HG03575 (cell line): ENCODE measurements around the gene KDM2A.
"Not testable (repeated sequence)": the region's sequence is repeated elsewhere in the genome, so short reads cannot be mapped to it uniquely, and the experiment has no call there.

Experiments used
- ATAC-seq: cut with Tn5 transposase; IDR thresholded peaks from one replicate; pipeline ENCODE4 v1.9.1; 2021; ENCODE audit not compliant: unreplicated experiment, insufficient number of reproducible peaks, low FRiP score; ENCODE audit errors: extremely low read depth

Gene KDM2A

DNA sequence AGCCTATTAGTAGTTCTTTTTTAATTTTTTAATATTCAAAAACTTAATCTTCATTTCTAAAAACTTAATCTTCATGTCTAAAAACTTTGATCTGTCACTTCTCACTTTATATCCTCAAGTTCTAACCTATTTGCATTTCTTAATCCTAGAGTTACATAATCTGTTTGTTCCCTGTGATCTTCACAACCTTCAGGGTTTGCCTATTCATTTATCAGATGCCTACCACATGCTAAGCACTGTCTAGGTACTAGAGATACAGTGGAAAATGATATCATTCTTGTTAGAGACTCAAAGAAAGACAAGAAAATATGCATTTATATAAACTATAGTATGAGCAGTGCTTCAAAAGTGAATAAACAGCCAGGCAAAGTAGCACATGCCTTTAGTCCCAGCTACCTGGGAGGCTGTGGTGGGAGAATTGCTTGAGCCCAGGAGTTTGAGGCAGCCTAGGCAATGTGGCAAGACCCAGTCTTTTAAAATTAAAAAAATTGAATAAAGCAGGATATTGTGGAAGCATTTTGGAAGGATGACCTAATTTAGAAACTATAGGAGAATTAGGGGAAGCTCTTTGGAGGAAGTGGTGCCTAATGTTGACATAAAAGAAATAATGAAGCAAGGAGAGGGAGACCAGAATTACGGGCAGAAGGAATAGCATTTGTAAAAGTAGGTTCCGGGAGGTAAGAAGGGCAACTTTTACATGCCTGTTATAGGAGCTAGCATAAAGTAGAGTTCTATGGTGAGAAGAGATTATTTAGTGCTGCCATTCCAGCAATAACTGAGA lies 92.8 kb downstream of the KDM2A start:
- ATAC-seq, result no peak

DNA sequence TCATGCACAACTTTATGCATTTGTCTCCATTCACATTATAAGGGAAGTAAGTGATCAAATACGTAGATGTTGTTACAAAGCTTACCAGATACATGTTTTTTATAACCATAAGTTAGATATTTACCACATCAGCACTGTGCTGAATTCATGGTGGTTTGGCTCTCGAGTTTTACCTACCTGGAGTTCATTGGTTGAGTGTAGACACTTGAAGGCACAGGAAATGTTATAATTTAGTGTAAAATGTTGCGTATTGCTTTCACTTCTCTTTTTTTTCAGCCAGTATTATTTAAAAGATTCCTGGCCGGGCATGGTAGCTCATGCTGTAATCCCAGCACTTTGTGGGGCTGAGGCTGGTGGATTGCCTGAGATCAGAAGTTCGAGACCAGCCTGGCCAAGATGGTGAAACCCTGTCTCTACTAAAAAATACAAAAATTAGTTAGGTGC lies 94.1 kb downstream of the KDM2A start:
- no peak for ATAC-seq

DNA sequence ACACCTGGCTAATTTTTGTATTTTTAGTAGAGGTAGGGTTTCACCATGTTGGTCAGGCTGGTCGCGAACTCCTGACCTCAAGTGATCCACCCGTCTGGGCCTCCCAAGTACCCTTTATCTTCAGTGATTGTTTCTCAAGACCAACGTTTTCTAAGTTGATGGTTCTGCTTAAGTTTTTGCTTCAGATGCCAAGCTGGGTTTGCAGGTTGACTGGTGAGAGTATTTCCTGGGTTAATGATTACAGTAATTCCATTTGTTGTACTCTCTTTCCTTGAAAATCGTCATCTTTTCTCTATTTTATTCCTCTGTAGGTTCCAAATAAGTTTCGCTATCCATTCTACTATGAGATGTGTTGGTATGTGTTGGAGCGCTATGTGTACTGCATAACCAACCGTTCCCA lies 108.7 kb downstream of the KDM2A start:
- no peak for ATAC-seq

DNA sequence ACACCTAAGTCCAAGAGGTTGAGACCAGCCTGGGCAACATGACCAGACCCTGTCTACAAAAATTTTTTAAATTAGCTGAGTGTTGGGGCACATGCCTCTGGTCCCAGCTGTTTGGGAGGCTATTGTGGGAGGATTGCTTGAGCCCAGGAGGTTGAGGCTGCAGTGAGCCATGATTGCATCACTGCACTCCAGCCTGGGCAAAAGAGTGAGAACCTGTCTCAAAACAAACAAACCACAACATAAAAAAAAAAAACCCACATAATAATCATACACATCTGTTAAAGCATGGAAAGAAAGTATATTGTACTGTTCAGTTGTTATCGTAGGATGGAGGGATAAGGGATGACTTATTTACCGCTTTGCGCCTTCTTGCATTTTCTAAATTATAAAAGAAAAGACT lies 111.3 kb downstream of the KDM2A start:
- ATAC-seq, result no peak

DNA sequence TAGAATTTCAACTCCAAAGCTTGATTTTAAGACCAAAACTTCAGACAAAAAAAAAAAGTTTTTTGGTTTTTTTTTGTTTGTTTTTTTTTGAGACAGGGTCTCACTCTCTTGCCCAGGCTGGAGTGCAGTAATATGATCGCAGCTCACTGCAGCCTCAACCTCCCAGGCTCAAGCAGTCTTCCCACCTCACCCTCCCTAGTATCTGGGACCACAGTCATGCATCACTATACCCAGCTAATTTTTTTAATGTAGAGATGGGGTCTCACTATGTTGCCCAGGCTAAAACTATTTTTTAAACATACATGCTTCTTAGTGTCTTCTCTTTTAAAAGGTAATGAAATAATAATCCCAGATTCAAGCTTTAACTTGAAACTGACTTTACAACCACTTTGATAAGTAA lies 111.8 kb downstream of the KDM2A start:
- no peak for ATAC-seq

DNA sequence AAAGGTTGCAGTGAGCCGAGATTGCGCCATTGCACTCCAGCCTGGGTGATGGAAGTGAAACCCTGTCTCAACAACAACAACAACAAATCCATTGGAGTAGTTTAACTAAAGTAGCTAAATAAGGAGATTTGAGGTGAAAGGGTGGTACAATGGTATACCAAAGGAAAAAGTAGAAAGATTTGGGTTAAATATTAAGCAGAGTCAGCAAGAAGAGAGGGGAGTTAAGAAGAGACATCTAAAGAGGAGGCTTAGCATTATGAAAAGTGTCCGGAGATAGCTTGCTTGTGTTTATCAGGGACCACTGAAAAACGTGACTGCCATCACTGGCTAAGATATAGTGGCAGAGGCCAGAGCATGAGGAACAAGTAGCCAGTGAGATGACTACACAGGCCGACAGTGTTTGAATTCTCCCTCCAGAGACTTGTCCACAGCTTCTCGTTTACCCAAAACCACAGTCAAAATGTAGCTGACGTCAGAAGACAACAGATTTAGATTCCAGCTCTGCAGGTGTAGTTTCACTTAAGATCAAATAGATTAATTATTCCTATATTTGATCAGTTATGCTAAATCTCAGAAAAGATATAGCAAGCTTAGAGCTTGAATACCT lies 114.6 kb downstream of the KDM2A start:
- ATAC-seq, result no peak

DNA sequence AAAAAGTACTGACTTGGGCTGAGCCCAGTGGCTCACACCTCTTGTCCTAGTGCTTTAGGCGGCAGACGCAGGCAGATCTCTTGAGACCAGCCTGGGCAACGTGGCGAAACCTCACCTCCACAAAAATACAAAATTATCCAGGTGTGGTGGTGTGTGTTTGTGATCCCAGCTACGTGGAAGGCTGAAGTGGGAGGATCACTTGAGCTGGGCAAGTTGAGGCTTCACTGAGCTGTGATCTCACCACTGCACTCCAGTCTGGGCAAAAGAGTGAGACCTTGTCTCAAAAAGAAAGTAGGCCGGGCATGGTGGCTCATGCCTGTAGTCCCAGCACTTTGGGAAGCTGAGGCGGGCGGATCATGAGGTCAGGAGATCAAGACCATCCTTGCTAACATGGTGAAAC lies 115.5 kb downstream of the KDM2A start:
- ATAC-seq, result not testable (repeated sequence)

DNA sequence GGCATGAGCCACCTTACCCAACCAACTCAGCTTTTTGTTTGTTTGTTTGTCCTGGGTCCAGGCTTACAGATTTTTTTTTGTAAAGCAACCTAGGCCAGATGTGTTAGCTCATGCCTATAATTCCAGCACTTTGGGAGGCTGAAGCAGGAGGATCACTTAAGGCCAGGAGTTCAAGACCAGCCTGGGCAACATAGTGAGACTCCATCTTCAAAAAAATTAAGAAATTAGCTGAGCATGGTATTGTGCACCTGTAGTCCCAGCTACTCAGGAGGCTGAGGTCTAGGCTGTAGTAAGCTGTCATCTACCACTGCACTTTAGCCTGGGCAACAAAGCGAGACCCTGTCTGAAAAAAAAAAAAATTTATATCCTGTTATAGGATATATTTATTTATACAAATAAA lies 118.5 kb downstream of the KDM2A start:
- no peak for ATAC-seq

DNA sequence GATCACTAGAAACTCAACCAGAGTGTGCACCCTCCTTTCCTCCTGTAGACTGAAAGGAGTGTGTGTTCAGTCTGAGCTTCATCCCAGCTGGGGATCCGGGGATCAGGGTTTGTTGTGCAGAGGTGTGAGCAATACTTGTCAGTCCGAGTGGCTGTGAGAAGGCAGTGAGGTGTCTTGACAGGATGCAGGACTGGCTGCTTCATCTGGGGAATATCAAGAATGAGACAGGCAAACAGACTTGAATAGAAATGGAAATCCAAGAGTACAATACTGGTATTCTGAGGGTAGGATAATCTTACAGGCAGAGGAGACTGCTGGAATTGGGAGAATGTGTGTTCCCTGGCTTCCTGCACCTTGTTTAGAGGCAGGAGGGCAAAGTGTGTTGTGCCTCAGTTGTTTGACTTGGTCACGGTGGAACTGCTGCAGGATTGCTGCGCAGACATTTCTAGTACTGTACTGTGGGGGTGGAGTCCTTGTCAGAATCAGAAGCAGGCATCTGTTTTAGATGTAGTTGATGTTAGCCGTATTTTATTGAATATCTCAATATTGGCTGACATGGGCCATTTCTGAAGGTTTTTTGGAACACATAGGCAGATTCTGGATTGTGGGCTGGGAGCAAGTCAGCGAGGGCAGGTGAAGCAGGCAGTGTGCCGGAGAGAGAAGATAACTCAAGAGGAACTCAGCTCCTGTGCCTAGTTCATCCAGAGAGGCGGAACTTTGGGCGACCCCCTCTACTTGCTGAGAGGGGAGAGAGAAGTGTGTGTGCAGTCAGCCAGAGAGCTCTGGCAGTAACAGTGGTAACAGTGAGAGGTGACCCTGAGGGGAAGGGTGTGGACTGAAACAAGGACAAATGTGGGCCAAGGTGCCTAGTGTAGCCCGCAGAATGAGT lies 120.1 kb downstream of the KDM2A start:
- ATAC-seq, result no peak

DNA sequence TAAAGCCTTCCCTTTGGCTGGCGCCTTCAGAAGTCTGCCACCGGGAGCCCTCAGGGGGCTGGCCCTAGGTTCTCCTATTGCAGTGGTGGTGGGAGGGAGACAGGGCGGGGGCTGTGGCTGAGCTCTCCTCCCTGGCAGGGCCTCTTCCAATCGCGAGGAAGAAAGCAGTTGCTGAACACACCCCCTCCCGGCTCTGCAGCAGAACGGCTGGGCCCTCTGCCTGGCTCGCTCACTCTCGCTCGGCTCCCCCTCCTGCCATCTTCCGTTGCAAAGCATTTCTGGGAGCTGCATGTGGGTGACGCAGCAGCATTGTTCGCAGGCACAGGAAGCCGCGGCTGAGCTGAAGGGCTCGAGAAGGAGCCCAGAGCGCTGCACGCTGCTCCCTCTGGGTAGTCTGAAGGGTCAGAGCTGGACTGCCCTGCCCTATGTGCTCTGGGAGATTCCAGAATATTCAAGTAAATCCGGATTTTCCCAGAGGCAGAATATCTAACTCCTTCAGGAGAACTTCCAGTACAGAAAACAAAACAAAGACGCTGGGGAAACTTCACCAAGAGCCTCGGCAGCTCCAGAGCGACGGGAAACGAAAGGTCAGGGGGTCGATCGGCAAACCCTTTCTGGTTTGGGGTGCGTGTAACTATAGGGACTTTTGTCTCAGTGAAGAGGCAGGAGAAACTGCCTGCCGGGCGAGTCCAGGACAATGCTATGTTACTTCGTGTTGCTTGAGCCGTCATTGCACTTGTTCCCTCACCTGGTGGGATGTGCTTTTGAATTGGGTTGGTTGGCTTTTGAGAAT lies 120.9 kb downstream of the KDM2A start:
- ATAC-seq, result no peak

DNA sequence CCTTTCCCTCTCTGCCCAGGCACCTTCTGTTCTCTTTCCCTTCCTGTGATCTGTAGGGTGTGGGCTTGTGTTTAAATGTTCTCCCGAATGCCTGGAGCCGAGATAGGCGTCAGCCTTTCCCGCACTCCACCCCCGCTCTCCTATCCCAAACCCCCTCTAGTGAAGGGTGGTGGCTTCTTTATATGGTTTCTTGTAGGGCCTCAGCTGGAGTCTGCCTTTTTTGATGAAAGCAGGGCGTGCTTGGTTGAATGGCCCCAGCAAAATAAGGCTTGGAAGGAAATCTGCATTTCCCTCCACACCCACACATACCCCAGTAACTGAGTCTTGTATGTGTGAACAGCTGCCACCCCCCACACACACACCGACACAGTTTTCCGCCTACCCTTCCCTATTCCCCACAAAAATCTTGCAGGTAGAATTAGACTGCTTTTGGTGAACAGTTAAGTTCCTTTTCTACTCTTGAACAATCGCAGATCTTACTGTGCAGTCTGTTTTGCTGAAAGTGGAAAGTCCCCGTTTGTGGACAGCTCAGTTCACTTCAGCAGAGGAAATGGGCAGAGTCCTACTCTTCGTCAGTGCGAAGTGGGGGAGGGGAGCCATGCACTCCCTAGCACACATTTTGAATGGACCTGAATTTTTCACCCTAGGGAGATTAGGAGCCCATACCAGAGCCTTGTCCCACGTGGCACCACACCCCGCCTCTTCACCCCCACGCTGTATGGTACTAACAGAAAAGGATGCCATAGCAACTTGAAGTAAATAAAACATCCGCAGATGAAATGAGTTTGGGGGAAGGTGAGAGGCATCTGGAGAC lies 121.7 kb downstream of the KDM2A start:
- no peak for ATAC-seq

DNA sequence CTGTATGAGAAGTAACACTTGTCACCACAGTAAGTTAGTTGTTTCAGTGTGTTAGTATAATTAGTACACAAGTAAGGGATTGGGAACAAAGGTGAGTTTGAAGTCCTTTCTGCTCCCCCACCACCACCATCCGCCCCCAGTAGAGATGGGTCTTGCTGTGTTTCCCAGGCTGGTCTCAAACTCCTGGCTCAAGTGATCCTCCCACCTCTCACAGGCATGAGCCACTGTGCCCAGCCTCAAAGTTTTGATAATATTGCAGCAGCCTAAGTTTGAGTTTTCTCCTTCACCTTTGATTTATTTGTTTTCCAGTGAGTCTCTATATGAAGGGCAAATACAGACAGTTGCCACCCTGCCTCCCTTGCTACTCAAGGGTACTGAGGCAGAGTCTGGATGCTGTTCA lies 123.5 kb downstream of the KDM2A start:
- no peak for ATAC-seq

DNA sequence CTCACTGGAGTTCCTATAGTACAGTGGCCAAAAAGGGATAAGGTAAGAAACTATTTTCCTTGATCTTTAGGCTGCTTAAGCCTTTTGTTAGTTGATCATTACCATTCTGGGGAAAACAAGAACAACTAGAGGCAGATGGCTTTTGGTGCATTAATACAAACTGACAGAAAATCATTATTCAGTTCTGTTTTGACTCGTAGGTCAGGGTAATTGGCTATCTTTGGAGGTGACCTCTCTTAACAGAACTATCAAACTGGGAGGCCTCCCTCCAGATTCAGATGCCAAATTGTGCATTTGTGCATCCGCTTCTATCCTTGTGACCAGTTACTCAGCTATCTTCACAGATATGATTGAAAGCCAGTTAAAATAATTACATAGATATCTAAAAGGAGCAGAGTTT lies 124.0 kb downstream of the KDM2A start:
- no peak for ATAC-seq

DNA sequence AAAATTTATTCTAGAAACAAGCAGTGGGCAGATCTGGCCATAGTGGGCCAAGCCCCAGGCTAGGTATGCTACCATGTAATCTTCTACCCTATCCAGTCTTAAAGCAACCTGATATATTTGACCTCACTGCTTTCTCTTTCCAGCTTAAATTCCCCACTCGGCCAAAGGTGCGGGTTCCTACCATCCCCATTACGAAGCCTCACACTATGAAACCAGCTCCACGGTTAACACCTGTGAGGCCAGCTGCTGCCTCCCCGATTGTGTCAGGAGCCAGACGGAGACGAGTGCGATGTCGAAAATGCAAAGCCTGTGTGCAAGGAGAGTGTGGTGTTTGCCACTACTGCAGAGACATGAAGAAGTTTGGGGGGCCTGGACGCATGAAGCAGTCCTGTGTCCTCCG lies 126.0 kb downstream of the KDM2A start:
- no peak for ATAC-seq

DNA sequence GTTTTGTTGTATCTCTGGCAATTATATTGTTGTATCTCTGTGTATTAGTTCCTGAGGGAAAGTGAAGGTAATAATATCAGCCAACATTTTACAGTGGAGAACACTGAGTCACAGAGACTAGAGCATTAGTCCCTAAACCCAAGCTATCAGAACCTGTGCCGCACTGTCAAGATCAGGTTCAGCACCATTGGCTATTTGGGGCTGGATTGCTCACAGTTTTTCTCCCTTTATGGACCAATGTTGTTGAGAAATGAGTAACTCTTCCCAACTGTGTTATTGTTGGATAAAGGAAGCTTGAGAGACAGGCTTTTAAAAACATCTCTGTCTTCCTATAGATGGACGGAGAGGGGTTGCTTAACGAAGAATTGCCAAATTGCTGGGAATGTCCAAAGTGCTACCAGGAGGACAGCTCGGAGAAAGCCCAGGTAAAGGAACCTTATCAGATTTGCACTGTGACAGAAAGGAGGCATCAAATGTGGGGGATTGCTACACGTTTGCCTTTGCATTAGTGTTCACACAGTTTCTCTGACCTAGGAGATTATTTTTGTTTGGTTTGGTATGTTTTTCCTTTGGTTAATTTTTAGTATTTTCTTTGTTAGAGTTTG lies 129.0 kb downstream of the KDM2A start:
- ATAC-seq, result no peak

DNA sequence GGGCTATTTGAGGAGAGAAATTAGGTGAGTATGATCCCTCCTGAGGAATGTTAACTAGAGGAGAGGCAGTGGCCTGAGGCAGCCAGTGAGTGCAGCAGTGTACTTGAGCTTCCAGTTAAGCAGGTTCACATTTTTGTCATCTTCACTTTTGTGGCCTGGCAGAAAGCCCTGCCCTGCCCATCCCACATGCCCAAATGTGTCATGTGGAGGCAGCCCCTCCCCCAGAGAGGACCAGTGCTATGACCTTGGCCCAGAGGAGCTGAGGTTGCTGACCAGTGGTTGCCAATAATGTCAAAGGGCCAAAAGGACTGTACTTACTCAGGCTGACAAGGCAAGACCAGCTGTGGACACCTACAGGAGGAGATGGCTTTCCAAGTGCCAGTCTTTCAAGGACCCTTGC lies 129.6 kb downstream of the KDM2A start:
- no peak for ATAC-seq

DNA sequence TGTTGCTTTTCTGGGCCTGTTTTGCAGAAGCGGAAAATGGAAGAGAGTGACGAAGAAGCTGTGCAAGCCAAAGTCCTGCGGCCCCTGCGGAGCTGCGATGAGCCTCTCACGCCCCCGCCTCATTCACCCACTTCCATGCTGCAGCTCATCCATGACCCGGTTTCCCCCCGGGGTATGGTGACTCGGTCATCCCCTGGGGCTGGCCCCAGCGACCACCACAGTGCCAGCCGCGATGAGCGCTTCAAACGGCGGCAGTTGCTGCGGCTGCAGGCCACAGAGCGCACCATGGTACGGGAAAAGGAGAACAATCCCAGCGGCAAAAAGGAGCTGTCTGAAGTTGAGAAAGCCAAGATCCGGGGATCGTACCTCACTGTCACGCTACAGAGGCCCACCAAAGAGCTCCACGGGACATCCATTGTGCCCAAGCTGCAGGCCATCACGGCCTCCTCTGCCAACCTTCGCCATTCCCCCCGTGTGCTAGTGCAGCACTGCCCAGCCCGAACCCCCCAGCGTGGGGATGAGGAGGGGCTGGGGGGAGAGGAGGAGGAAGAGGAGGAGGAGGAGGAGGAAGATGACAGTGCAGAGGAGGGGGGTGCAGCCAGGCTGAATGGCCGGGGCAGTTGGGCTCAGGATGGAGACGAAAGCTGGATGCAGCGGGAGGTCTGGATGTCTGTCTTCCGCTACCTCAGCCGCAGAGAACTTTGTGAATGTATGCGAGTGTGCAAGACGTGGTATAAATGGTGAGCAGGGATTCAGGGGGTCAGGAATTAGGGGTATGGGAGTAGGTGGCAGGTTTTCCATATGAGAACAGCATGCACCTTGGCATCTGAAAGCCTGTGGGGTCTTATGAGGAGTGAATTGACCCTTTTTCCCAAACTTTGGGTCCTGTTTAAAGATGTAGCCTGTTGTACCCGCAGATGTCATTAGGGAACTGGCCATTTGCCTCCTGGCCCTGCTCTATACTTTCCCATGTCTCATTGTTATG lies 131.3 kb downstream of the KDM2A start:
- no peak for ATAC-seq
